Endothelial cell (in vitro differentiated cells): ENCODE data around the gene SLC16A3. TPM values are rescaled to one million over a fixed set of nuclear protein-coding genes. Genes with fewer than 3 reads are reported as not detected.

Experiments
- DNase-seq: peaks from one replicate; pipeline ENCODE4 v3.0.0; 2021; ENCODE audit warnings: low spot score
- H3K27ac Mint-ChIP-seq: one replicate; pipeline ENCODE4 v1.8.0; 2021; ENCODE audit warnings: mixed read lengths, inconsistent platforms; ENCODE audit not compliant: unreplicated experiment
- H3K27me3 Mint-ChIP-seq: one replicate; pipeline ENCODE4 v1.8.0; 2021; ENCODE audit warnings: mild to moderate bottlenecking, moderate library complexity, mixed read lengths, inconsistent platforms; ENCODE audit not compliant: unreplicated experiment
- H3K36me3 Mint-ChIP-seq: one replicate; pipeline ENCODE4 v1.8.0; 2021; ENCODE audit warnings: mild to moderate bottlenecking, low read depth, mixed read lengths, inconsistent platforms; ENCODE audit not compliant: unreplicated experiment
- H3K4me1 Mint-ChIP-seq: one replicate; pipeline ENCODE4 v1.8.0; 2021; ENCODE audit warnings: mild to moderate bottlenecking, mixed read lengths, inconsistent platforms; ENCODE audit not compliant: unreplicated experiment
- H3K4me3 Mint-ChIP-seq: one replicate; pipeline ENCODE4 v1.8.0; 2021; ENCODE audit warnings: mild to moderate bottlenecking, mixed read lengths, inconsistent platforms; ENCODE audit not compliant: unreplicated experiment
- H3K9me3 Mint-ChIP-seq: one replicate; pipeline ENCODE4 v1.8.0; 2021; ENCODE audit warnings: mixed read lengths, inconsistent platforms; ENCODE audit not compliant: unreplicated experiment
- CTCF ChIP-seq: fragments of 200-600 bp; sonication (generic); IDR thresholded peaks from one replicate; pipeline ENCODE4 v1.5.0; 2021; ENCODE audit warnings: antibody characterized with exemption; ENCODE audit not compliant: unreplicated experiment
- total RNA-seq: library from RNA; stranded (reverse); fragmentation: NEBNext Ultra II Directional; extraction: Animal tissue kit (Norgen Biotek cat#: 25700); gene quantifications from one replicate; pipeline ENCODE4 v1.2.1, GENCODE V29; 2021; ENCODE audit not compliant: unreplicated experiment

The SLC16A3 gene
- total RNA-seq, 1 donor from 2014 or later: 76.2 TPM

DNA sequence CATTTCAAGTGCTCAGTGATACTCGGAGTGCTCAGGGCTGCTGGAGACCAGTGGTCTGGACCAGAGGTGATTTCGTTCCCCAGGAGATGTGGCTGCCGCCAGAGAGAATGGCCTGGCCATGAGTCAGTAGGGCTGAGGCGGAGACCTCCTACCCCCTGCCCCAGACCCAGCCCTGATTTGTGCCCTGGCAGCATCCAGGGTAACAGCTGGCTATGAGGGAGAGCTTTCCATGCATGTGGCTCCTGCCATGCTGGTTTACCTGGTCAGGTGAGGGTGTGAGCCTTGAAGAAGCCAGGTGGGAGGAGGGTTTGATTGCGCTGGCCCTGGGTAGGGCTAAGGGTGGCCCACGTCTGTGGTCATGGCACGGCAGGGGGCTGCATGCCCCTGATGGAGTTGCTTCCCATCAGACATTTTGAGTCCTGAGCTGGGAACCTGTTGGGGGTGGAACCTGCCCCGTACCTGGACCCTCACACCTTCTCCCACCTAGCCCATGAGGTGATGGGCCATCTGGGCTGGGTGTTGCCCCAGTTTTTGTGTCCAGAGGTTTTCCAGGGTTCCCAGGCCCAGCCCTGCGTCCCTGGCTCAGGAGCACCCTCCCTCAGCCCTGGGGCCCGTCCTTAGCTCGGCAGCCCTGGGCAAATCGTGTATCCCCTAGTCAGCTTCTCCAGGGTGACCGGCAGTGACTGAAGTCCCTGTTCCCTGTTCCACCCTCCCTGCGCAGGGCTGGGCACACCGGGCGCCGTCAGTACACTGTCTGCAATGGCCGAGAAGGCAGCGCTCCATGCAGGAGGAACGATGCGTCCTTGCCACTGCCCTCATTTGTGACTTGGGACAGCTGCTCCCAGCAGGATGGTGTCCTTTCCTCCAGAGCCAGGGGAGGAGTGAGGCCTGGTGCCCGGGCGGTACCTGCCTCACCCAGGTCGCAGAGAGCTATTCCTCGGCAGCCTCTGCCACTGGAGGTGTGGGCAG, 53.7 kb downstream of the SLC16A3 start:
- DNase-seq: no peak
- TF ChIP-seq CTCF: no peak
- peaks cover 24% of the 10 kb centered on the region for H3K4me1 Mint-ChIP-seq
- peaks cover 9% of the 10 kb centered on the region for H3K27me3 Mint-ChIP-seq
- no peak overlapping the region for H3K27ac Mint-ChIP-seq
- no peak overlapping the region for H3K4me3 Mint-ChIP-seq
- H3K36me3 Mint-ChIP-seq: peaks cover 3% of the 10 kb centered on the region
- no peaks in the 10 kb centered on the region for H3K9me3 Mint-ChIP-seq

- Mint-ChIP-seq H3K27ac (no peak overlapping the region), H3K4me3 (no peak overlapping the region), H3K27me3 (peaks cover 7% of the 10 kb centered on the region), H3K9me3 (no peaks in the 10 kb centered on the region), H3K4me1 (peaks cover 17% of the 10 kb centered on the region), H3K36me3 (peaks cover 7% of the 10 kb centered on the region)
- DNase-seq: no peak
- no peak for TF ChIP-seq CTCF
Measured at GRCh38 chr17:82283208-82283749, 54.4 kb downstream of the SLC16A3 start.

DNA sequence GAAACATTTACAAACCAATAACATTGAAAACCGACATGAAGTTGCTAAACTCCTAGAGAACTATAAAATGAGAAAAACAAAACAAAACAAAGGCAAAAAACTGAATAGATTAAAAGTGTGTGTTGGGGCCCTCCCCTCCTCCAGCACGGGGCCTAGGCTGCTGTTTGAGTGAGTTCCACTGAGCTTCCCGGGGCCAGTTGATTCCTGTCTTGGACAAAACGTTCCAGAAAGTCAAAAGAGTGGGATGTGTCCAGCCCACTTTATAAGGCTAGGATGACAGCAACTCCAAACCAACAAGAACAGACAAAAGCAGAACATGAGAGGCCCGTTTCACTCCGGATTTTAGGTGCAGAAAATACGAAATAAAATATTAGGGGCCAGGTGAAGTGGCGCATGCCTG, 56.3 kb downstream of the SLC16A3 start:
- no peak for TF ChIP-seq CTCF
- DNase-seq: no peak
- Mint-ChIP-seq H3K4me1 (peaks cover 6% of the 10 kb centered on the region), H3K27ac (no peak overlapping the region), H3K36me3 (peaks cover 4% of the 10 kb centered on the region), H3K4me3 (no peak overlapping the region), H3K27me3 (peaks cover 3% of the 10 kb centered on the region), H3K9me3 (no peaks in the 10 kb centered on the region)

DNA sequence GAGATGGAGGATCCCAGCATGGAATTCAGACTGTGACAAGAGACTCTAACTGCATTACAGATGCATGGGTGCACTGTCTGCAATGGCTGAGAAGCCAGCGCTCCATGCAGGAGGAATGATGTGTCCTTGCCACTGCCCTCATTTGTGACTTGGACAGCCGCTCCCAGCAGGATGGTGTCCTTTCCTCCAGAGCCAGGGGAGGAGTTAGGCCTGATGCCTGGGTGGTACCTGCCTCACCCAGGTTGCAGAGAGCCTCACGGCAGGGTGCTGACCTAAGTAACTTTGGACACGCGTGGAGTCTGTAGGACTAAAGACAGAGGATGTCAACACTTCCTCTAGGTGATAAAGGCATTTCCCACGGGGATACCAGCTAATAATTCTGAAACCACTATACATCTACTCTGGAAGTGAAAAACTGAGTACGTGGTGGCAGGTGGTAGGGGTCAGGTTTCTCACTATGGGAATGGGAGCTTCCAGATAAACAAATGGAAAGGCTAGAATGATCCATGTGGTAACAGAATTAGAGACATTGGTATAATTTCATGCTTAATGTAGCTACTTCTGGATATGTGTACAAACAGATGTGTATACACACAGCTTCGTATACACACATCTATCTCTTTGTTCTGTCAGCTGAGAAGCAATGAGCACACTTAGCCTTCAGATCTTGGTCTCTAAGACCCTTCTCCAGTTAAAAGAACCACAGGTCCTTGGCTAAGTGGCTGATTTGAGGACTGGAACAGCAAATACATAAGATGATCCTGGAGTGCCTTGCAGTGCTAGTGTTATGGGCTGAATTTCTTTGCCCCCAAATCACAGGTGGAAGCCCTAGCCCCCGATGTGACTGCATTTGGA, 58.4 kb downstream of the SLC16A3 start:
- Mint-ChIP-seq H3K4me1 (no peaks in the 10 kb centered on the region), H3K27me3 (peaks cover 3% of the 10 kb centered on the region), H3K27ac (no peak overlapping the region), H3K9me3 (no peaks in the 10 kb centered on the region), H3K36me3 (peaks cover 4% of the 10 kb centered on the region), H3K4me3 (no peak overlapping the region)
- DNase-seq: no peak
- TF ChIP-seq CTCF: no peak
